Measurements from ENCODE around the gene TAF4.

- TF ChIP-seq TAF1 (IDR thresholded peaks at IDR 0.05; ENCODE audit: borderline replicate concordance, low read depth, low read length), result no peak
- no peak for TF ChIP-seq POLR2AphosphoS5 (IDR thresholded peaks at IDR 0.05; ENCODE audit: low read depth, low read length)
These were observed 80.6 kb downstream of the TAF4 start for GRCh38 chr20:61985096-61985495.

All from GM12892 (cell line).